ENCODE data around the gene CLCN6.

CLCN6 gene, protein sequence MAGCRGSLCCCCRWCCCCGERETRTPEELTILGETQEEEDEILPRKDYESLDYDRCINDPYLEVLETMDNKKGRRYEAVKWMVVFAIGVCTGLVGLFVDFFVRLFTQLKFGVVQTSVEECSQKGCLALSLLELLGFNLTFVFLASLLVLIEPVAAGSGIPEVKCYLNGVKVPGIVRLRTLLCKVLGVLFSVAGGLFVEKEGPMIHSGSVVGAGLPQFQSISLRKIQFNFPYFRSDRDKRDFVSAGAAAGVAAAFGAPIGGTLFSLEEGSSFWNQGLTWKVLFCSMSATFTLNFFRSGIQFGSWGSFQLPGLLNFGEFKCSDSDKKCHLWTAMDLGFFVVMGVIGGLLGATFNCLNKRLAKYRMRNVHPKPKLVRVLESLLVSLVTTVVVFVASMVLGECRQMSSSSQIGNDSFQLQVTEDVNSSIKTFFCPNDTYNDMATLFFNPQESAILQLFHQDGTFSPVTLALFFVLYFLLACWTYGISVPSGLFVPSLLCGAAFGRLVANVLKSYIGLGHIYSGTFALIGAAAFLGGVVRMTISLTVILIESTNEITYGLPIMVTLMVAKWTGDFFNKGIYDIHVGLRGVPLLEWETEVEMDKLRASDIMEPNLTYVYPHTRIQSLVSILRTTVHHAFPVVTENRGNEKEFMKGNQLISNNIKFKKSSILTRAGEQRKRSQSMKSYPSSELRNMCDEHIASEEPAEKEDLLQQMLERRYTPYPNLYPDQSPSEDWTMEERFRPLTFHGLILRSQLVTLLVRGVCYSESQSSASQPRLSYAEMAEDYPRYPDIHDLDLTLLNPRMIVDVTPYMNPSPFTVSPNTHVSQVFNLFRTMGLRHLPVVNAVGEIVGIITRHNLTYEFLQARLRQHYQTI

DNA sequence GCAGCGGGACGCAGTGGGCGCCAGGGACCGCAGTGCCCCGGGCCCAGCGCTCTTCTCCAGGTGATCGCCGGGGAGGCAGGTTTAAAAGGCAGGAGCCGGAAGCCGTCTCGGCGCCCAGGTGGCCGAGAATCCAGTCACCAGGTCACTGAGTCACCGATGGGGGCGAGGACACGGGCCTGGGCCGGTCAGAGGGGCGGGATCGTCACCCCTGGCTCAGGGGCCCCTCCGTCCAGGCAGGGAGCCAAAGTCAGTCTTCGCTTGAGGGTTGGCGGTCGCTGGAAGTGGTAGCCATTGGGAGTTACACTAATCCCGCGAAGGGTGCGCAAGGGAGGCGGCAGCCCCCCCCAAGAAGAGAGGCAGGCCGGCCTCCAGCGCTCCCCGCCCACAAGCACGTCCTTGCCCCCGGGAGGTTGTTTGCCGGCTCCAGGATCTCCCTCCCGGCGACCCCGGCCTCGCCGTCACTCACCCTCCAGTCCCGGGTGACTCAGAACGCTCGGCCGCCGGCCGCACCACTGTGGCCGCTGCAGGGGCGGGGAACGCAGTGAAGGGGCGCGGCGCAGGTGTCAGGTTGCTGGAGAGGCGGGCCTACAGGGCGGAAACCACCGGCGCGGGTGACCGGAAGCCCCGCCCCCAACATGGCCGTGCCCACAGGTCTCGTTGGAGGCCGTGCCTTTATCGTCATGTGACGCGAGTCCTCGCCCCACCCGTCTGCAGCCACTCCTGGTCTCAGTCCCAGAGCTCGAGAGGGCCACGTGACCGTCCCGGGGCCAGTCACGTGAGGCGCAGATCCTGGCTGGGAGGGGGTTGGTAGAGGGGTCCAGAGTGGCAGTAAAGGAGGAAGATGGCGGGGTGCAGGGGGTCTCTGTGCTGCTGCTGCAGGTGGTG, at the start of gene CLCN6, which contains the start of gene MTHFR:
Gene CLCN6, plus strand, starts transcription at position 770 of the 885 bp plus-strand sequence. Its CDS starts 72 bp downstream, at position 842.
Gene MTHFR, minus strand, starts transcription at position 543 of the 885 bp plus-strand sequence. CDS start 2,848 bp downstream, outside the sequence.
- peak; percentile 98 for DNase-seq (ENCODE audit: low spot score)

DNA sequence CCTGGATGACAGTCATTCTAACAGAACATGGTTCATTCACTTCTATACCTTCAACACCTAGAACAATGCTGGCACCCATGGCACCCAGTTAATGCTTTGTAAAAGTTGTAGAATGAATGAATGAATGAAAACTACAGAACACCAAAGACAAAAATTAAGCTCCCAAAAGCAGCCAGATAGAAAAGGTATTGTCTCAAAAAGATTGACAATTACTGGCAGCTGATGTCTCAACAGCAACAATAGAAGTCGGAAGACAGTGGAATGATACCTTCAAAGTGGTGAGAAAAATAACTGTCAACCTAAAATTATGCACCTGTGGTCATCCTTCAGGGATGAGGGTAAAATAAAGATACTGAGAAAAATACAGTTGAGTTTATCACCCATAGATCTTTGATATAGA, 48.9 kb upstream of the CLCN6 start:
- no peak for DNase-seq (ENCODE audit: low spot score)

DNA sequence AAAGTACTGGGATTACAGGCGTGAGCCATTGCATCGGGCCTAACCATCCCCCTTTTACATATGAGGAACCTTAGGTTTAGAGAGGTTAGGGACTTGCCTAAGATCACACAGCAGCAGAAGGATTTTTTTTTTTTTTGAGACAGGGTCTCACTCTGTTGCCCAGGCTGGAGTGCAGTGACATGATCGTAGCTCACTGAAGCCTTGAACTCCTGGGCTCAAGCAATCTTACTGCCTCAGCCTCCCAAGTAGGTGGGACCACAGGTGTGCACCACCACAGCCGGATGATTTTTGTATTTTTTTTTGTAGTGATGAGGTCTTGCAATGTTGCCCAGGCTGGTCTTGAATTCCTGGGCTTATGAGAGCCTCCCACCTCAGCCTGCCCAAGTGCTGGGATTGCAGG, 46.2 kb upstream of the CLCN6 start:
- DNase-seq (ENCODE audit: low spot score) = no peak

DNA sequence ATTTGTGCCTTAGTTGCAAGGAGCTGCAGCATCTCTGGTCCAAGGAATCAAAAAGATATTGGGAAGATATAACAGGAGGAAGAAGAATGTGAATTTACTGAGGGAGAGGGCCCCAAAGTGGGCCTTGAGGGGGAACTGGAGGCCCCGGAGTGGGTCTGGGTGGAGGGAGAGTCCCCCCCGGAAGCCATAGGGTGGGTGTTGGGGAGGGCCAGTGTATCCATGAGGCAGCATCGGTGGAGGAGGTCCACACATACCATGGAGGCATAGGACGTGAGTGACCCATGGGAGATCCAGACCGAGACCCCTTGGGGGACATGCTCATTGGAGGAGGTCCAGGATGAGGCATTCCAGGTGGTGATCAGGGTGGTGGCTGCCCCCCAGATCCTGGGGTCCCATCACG, 44.7 kb upstream of the CLCN6 start:
- DNase-seq (ENCODE audit: low spot score) = no peak

DNA sequence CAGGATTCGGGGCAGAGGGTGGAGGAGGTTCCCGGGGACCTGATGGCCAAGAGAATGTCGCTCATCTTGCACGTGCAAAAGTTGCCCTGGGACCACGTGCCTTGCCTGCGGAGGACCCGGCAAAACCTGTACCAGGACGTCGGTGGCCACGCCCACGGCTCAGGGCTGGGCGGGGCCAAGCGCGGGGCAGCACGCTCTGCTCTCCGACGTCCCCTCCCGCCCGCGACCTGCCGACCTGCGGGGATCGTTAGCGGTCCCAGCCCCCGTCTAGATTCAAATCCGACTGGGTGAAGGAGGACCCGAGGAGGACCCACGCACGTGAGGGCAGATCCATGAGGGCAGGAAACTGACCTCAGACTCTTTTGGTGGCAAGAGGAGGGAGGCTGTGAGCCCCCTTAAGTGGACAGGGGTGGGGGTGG, 44.0 kb upstream of the CLCN6 start, which contains the start of gene C1orf167:
Gene C1orf167, plus strand, starts transcription at position 206 of the 419 bp plus-strand sequence. CDS start 2,208 bp downstream, outside the sequence.
- peak; percentile 52 for DNase-seq (ENCODE audit: low spot score)

DNA sequence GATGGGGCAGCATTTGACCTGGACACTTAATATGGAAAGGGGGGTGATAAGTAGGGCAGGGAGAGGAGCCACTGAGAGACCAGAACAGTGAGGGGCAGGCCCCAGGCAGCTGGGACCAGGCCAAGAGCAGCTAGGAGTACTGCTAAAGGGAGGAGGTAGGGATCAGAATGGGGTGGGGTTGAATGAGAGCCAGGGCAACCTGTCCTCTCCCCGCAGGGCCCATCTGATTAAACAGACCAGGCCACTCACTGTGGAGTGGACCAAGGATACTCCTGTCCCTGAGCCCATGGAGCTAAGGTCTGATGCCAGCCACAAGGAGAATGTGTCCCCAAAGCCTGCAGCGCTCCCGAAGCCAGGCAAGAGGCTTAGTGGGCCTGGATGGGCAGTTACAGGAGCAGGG, 41.9 kb upstream of the CLCN6 start:
- DNase-seq (ENCODE audit: low spot score) = no peak

DNA sequence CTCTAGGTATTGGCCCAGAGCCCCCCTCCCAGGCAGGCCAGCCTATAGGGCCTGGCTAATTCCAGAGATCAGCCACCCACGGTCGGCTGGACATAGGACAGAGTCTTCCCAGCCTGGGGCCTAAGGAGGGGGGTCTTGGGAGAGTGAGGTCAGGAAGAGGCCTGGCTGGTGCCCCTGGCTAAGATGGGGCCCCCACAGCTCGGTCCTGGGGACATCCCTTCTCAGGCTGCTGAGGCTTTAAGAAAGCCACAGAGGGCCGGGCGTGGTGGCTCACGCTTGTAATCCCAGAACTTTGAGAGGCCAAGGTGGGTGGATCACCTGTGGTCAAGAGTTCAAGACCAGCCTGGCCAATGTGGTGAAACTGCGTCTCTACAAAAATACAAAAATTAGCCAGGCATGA, 41.5 kb upstream of the CLCN6 start:
- DNase-seq (ENCODE audit: low spot score) = no peak

DNA sequence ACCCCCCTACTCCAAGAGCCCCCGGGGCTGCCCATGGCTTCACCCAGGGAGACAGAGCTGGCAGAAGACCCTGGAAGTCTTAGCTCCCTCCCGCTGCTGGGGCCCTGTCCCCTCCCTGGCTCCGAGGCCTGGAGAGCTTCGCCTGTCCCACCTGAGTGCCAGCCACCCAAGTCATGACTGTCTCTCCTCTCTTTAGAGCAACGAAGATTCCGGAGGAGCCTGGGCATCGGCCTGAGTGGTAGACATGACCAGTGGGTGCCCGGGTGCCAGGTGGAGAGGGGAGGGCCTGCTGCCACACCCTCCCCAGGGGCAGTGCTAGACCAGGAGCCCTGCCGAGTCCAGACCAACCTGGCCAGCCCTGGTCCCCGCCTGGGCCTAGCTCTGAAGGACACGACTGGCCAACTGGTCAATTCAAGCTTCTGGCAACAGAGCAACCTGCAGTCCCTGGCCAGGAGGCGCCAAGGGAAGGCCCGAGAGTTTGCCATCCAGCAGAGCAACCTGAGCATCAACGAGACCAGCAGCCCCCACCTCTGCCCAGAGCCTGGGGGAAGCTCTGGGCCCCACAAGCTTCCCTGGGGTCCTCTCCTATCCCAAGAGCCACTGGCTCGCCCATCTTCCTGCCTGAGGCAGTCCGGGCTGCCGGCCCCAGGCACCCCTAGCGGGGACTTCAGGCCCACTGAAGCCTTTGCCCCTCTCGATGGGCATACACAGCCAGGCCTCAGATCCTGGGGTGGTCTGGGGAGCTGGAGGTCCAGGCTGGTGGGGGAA, 40.1 kb upstream of the CLCN6 start:
- DNase-seq (ENCODE audit: low spot score) = no peak

DNA sequence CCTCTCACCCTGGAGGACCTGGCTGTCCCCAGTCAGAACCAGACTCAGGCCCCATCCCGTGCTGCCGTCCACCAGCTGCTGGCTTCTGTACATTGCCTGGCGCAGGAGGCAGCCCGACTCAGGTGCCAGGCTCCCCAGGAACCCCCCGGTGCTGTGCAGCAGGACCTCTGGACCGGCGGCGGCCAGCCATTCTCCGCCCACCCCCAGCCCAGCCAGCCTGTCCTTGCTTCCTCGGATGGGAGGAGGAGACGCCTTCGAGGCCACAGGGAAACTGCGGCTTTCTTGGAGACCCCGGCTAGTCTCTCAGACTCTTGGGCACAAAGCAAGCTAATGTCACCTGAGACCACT, 39.6 kb upstream of the CLCN6 start:
- no peak for DNase-seq (ENCODE audit: low spot score)

DNA sequence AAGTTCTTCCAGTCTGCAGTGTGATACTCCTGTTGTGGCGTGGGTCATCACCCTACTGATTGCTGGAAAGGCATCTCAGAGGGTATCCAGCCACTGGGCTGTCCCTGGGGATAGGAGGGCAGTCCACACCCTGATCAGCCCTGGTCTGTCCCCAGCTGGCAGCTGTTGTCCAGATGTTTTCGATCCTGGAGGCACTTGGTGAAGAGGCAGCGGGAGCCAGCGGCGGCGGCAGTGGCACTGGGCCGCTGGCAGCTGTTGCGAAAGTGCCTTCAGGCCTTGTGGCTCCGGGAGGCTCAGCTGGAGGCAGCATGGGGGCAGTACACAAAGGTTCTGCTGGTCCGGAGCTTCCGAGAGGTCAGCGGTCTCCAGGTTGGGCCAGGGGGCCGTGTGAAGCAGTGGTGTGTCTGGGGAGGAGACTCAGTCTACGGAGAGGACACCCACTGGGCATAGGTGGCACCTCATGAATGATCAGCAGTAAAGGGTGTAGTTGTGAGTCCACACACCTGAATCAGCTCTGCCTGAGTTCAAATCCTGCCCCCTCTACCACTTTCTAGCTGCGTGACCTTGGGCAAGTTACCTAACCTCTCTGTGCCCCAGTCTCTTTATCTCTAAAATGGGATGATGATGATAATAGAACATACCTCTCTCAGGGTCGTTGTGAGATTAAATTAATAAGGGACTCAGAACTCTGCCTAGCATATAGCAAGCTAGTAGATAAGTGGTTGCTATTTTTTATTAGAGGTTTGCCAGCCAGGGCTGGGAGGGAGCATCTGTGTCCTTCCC, 37.9 kb upstream of the CLCN6 start:
- no peak for DNase-seq (ENCODE audit: low spot score)

DNA sequence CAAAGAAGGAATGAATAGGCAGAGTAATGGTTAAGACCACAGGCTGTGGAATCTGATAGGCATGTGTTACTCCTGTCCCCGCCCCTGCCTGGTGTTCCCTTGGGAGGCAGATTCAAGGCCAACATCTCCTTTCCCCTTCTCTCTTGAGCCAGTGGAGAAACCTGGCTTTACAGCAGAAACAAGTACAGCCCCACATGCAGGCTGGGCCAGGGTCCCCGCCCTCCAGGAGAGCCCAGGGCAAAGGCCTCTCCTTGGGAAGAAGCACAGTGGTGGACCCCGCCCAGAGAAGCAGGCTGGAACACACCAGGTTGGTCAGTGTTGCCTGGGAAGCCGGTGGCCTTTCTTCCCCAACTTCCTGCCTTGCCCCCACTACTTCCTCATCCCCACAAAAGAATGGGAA, 37.2 kb upstream of the CLCN6 start:
- DNase-seq (ENCODE audit: low spot score) = no peak

DNA sequence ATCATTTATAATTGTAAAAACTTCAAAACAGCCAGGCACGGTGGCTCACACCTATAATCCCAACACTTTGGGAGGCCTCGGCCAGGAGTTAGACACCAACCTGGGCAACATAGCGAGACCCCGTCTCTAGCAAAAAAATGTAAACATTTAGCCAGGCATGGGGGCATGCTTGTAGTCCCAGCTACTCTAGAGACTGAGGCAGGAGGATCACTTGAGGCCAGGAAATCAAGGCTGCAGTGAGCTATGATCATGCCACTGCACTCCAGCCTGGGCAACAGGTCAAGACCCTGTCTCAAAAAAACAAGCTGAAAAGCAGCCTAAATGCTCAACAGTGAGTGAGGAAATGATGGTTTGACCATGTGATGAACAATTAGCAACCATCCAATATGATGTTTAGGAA, 36.7 kb upstream of the CLCN6 start:
- no peak for DNase-seq (ENCODE audit: low spot score)

DNA sequence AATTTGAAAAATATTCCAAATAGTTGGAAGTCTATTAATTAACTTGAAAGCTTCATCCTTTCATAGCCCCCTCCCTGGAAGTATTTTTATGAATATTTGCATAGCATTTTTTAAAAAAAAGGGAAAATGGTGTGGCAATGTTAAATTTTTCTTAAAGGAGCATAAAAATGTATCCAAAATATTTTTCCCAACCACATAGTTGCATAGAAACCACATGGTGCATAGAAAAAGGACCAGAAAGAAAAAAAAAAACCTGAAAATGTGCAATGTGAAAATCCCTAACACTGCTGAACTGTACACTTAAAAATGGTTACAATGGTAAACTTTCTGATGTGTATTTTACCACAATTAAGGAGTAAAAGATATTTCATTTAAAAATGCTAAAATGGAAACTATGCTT, 36.0 kb upstream of the CLCN6 start:
- no peak for DNase-seq (ENCODE audit: low spot score)

DNA sequence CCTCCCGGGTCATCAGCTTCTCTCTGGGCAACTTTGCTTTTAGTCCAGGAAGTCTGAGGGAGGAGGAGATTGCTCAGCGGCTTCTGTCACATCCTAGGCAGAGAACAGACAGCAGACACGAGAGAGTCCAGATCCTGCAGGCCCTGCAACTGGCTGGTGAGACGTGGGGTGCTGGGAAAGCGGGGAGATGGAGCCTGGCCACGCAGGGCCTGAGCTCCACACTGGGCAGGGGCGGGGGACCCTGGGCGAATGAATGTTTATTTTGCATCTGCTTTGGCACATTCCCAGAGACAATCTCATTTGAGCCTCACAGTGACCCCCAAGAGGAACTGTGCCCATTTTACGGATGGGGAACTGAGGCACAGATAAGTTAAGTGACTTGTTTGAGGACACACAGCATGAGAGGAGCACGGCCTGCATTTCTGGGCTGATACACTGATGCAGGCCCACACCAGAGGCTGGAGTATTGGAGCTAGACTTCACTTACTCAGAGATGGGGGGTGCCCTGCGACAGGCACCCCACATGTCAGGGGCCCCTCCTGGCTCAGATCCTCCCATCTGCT, 34.4 kb upstream of the CLCN6 start:
- no peak for DNase-seq (ENCODE audit: low spot score)

DNA sequence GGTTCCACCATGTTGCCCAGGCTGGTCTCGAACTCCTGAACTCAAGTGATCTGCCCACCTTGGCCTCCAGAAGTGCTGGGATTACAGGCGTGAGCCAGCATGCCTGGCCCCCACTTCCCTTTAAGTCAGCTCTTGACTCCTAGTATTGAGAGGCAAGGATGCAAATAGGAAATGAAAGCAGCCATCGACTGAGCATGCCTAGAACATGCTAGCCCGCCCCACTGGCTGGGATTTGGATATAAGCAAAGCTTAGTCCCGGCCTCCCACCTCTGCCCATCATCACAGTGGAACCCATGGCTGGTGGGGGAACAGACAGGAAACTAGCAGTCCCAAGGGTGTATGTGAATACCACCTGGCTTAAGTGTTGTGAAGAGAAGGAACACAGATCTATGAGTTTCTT, 33.5 kb upstream of the CLCN6 start:
- DNase-seq (ENCODE audit: low spot score) = peak; percentile 67

DNA sequence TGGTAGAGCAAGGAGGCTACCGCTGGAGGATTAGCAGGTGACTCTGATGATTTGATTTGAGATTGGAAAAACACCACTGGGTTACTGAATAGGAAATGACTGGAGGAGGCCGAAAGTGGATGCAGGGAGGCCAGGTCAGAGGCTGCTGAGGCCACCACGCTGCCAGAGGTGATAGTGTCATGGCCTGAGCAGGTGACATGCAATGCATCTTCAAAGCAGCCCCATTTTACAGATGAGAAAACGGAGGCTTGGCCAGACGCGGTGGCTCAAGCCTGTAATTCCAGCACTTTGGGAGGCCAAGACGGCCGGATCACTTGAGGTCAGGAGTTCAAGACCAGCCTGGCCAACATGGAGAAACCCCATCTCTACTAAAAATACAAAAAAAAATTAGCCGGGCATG, 31.2 kb upstream of the CLCN6 start:
- DNase-seq (ENCODE audit: low spot score) = no peak

DNA sequence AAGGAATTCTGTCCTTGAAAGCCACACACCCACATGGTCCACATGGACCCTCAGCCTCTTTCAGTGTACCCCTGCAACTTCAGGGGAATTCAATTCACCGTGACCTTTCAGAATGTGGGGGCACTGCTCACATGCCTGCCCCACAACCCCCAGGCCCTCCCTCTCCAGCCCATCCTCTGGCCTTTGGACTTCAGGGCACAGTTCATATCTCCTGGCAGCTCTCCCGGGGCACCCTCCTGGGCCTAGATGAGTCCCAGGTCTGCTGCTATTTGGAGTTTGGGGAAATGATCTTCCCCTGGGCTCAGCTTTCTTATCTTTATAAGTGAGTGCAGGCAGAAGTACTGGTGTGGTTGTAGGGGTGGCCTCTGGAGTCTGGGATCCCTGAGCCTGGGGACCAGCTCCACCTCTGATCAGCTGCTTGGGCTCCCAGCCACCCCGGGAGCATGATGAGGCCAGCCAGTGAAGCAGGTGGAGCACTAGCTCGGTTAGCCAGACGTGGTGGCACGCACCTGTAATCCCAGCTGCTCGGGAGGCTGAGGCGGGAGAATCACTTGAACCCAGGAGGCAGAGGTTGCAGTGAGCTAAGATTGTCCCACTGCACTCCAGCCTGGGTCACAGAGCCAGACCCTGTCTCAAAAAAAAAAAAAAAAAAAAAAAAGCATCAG, 28.2 kb upstream of the CLCN6 start:
- DNase-seq (ENCODE audit: low spot score) = no peak

DNA sequence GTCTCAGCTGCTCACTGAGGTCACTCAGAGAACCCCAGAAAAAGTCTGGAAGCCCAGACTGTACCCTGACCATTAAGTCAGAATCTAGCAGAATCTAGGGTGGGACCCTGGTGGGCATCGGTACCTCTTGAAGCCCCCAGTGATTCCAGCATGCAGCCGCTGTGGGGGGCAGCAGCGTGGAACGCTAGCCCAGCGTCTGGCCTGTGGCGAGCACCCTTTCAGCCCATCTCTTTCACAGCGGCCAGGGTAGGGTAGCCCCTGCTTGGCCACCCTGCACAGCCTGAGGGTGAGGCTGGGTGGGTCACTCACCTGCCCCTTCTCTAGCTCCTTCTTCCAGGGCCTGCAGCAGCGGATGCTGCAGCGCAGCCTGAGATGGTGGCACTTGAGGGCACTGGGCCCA, 27.7 kb upstream of the CLCN6 start:
- no peak for DNase-seq (ENCODE audit: low spot score)

DNA sequence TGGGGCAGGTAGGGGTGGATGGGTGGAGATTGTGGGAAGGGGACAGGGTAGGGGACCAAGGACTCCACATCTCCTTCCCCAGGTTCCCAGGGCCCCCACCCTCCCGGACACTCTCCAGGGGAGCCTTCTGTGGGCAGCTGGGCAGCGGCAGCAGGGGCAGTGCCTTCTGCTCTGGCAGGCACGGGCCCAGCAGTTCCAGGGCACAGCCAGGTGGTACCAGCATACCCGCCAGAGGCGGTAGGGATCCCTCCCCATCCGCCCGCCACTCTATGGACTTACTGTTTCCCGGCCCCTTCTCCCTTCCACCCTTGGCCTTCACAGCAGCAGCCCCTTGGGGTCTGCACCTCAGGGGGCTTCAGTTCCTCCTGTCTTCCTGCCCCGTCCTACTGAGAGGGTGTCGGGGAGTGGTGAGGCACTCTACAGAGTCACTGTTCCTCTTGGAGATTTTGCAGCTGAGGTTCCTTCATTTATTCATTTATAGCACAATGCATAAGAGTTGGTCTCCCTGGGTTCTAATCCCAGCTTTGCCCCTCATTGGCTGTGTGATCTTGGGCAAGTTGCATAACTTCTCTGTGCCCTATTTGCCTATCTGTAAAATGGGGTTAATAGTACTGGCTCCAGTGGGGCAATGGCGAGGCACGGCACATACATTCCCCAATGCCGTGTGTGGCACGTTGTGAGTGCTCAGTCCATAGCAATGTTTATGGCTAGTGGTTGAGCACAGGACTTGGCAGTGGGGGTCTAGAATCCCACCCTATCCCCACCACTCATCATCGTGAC, 27.0 kb upstream of the CLCN6 start:
- no peak for DNase-seq (ENCODE audit: low spot score)
